Neural cell (in vitro differentiated cells): ENCODE results near the gene NDRG2. TPM values are rescaled to one million over a fixed set of nuclear protein-coding genes. Genes with fewer than 3 reads are reported as not detected.

ENCODE experiments used
- H2AFZ ChIP-seq: fragments of 200-600, 300-800 bp; sonication (generic), shearing (Covaris generic); 2 replicates; pipeline ENCODE4 v1.6.0; 2014; ENCODE audit warnings: low read depth, mild to moderate bottlenecking, antibody characterized with exemption, low read length, moderate library complexity
- H3F3A ChIP-seq: fragments of 200-600 bp; shearing (Covaris generic); 2 replicates; pipeline ENCODE4 v1.6.1; 2016; ENCODE audit warnings: mild to moderate bottlenecking, moderate library complexity, mixed read lengths, antibody characterized with exemption, low read length; ENCODE audit not compliant: insufficient read depth, poor library complexity, severe bottlenecking
- H3K27ac ChIP-seq: fragments of 200-600, 300-800 bp; sonication (generic), shearing (Covaris generic); 2 replicates; pipeline ENCODE4 v1.5.1; 2014; ENCODE audit warnings: mild to moderate bottlenecking, low read length, moderate library complexity
- H3K27me3 ChIP-seq: fragments of 300-800, 200-600 bp; sonication (generic), shearing (Covaris generic); 2 replicates; pipeline ENCODE4 v1.6.0; 2014; ENCODE audit warnings: mild to moderate bottlenecking, low read depth, low read length, moderate library complexity; ENCODE audit not compliant: insufficient read depth
- H3K36me3 ChIP-seq: fragments of 300-800, 200-600 bp; sonication (generic), shearing (Covaris generic); 2 replicates; pipeline ENCODE4 v1.5.1; 2014; ENCODE audit warnings: mild to moderate bottlenecking, antibody characterized with exemption, low read length, moderate library complexity; ENCODE audit not compliant: insufficient read depth
- H3K4me2 ChIP-seq: fragments of 300-800, 200-600 bp; sonication (generic), shearing (Covaris generic); 2 replicates; pipeline ENCODE4 v1.6.0; 2014; ENCODE audit warnings: mild to moderate bottlenecking, low read length
- H3K4me3 ChIP-seq: fragments of 300-800, 200-600 bp; sonication (generic), shearing (Covaris generic); 2 replicates; pipeline ENCODE4 v1.5.1; 2014; ENCODE audit warnings: mild to moderate bottlenecking, low read length, moderate library complexity
- H3K79me2 ChIP-seq: fragments of 200-600 bp; shearing (Covaris generic); replicated peaks from 2 replicates; pipeline ENCODE4 v1.6.0; 2014; ENCODE audit warnings: mild to moderate bottlenecking, low read length, moderate library complexity; ENCODE audit not compliant: insufficient read depth
- H3K9ac ChIP-seq: fragments of 300-800, 200-600 bp; sonication (generic), shearing (Covaris generic); 2 replicates; pipeline ENCODE4 v1.6.1; 2016; ENCODE audit warnings: mild to moderate bottlenecking, low read length, mixed read lengths
- H3K9me2 ChIP-seq: fragments of 200-600 bp; shearing (Covaris generic); 2 replicates; pipeline ENCODE4 v1.6.1; 2016; ENCODE audit warnings: mild to moderate bottlenecking, low read length, mixed read lengths; ENCODE audit not compliant: insufficient read depth
- H3K9me3 ChIP-seq: fragments of 200-600, 300-800 bp; sonication (generic), shearing (Covaris generic); 2 replicates; pipeline ENCODE4 v1.6.1; 2016; ENCODE audit warnings: mild to moderate bottlenecking, mixed run types, low read length, moderate library complexity, mixed read lengths
- H4K20me1 ChIP-seq: fragments of 200-600 bp; shearing (Covaris generic); 2 replicates; pipeline ENCODE4 v1.6.1; 2016; ENCODE audit warnings: mild to moderate bottlenecking, mixed run types; ENCODE audit not compliant: insufficient read depth
- EP300 ChIP-seq: fragments of 450-650 bp; conservative IDR thresholded peaks from 2 replicates; pipeline ENCODE4 v1.6.1; 2014; ENCODE audit warnings: antibody characterized with exemption, mild to moderate bottlenecking, moderate library complexity; ENCODE audit not compliant: poor library complexity, severe bottlenecking
- EZH2 ChIP-seq: fragments of 200-600, 300-800 bp; shearing (Covaris generic), sonication (generic); IDR thresholded peaks from 2 replicates; pipeline ENCODE4 v1.6.1; 2014; ENCODE audit warnings: antibody characterized with exemption, low read length, borderline replicate concordance, mild to moderate bottlenecking; ENCODE audit not compliant: insufficient read depth, poor library complexity, severe bottlenecking
- MXI1 ChIP-seq: fragments of 450-650 bp; conservative IDR thresholded peaks from 2 replicates; pipeline ENCODE4 v1.6.1; 2014; ENCODE audit warnings: antibody characterized with exemption, mild to moderate bottlenecking; ENCODE audit not compliant: poor library complexity, severe bottlenecking
- POLR2AphosphoS5 ChIP-seq: IDR thresholded peaks from 2 replicates; pipeline ENCODE4 v1.6.1; 2012
- RAD21 ChIP-seq: fragments of 450-650 bp; conservative IDR thresholded peaks from 2 replicates; pipeline ENCODE4 v1.6.1; 2014; ENCODE audit warnings: antibody characterized with exemption, mild to moderate bottlenecking, moderate library complexity
- SMC3 ChIP-seq: fragments of 450-650 bp; conservative IDR thresholded peaks from 2 replicates; pipeline ENCODE4 v1.6.1; 2014; ENCODE audit warnings: antibody characterized with exemption, mild to moderate bottlenecking, moderate library complexity; ENCODE audit not compliant: poor library complexity
- TAF1 ChIP-seq: IDR thresholded peaks from 2 replicates; pipeline ENCODE4 v1.6.1; 2012; ENCODE audit warnings: low read depth
- polyA plus RNA-seq: library from polyadenylated mRNA; depleted of rRNA; stranded (reverse); fragments of >200 nt; gene quantifications from 2 replicates; pipeline ENCODE4 v1.2.3, GENCODE V29; 2014
- TF ChIP-seq, protein P1 (sequence below): fragments of 450-650 bp; IDR thresholded peaks from 2 replicates; pipeline ENCODE4 v1.5.1; 2014; ENCODE audit warnings: antibody characterized with exemption, mild to moderate bottlenecking, moderate library complexity; ENCODE audit not compliant: poor library complexity, severe bottlenecking
- TF ChIP-seq, protein P2 (sequence below): IDR thresholded peaks from 2 replicates; pipeline ENCODE4 v1.6.1; 2012; ENCODE audit warnings: borderline replicate concordance

The NDRG2 gene
- polyA plus RNA-seq, 1 donor from 2014 or later: 43.3 TPM

DNA sequence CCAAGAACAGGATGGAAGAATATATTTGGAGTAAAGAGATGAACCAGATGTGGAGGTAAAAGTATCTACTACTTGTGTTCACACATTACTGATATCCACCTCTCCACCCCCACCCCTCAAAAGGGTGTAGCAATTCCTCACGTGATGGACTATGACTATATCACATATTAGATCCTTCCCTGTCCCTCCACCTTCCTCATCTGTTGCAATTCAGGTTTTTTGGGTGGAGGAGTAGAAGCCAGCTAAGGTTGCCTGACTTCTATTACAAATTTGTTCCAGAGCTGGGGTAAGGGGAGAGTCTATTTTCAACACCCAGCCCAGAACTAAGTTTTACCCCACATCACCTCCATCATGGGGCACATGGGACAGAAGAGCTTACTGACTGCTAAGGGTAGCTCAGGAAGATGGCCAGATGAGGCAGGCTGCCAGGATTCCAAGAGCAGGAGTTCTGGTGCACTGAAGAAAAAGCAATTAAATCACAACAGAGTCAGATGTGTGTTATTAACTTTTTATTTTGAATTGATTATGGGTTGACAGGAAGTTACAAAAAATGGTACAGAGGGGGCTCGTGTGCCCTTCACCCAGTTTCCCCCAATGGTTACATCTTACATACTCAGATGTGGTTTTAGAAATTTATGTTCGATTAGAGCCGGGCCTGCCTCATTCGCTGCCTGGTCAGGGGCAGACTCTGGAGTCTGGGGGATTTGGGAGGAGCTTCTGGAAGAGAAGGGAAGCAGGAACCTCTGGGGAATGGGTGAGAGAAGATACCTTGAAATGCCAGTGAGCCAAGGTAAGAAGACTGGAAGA is 7.7 kb upstream of the NDRG2 start:
- no peak for TF ChIP-seq EZH2
- TF ChIP-seq TAF1: no peak
- TF ChIP-seq MXI1: no peak
- TF ChIP-seq, protein P1, sequence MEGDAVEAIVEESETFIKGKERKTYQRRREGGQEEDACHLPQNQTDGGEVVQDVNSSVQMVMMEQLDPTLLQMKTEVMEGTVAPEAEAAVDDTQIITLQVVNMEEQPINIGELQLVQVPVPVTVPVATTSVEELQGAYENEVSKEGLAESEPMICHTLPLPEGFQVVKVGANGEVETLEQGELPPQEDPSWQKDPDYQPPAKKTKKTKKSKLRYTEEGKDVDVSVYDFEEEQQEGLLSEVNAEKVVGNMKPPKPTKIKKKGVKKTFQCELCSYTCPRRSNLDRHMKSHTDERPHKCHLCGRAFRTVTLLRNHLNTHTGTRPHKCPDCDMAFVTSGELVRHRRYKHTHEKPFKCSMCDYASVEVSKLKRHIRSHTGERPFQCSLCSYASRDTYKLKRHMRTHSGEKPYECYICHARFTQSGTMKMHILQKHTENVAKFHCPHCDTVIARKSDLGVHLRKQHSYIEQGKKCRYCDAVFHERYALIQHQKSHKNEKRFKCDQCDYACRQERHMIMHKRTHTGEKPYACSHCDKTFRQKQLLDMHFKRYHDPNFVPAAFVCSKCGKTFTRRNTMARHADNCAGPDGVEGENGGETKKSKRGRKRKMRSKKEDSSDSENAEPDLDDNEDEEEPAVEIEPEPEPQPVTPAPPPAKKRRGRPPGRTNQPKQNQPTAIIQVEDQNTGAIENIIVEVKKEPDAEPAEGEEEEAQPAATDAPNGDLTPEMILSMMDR: no peak
- TF ChIP-seq RAD21: no peak
- no peak for TF ChIP-seq EP300
- TF ChIP-seq SMC3: no peak
- TF ChIP-seq, protein P2, sequence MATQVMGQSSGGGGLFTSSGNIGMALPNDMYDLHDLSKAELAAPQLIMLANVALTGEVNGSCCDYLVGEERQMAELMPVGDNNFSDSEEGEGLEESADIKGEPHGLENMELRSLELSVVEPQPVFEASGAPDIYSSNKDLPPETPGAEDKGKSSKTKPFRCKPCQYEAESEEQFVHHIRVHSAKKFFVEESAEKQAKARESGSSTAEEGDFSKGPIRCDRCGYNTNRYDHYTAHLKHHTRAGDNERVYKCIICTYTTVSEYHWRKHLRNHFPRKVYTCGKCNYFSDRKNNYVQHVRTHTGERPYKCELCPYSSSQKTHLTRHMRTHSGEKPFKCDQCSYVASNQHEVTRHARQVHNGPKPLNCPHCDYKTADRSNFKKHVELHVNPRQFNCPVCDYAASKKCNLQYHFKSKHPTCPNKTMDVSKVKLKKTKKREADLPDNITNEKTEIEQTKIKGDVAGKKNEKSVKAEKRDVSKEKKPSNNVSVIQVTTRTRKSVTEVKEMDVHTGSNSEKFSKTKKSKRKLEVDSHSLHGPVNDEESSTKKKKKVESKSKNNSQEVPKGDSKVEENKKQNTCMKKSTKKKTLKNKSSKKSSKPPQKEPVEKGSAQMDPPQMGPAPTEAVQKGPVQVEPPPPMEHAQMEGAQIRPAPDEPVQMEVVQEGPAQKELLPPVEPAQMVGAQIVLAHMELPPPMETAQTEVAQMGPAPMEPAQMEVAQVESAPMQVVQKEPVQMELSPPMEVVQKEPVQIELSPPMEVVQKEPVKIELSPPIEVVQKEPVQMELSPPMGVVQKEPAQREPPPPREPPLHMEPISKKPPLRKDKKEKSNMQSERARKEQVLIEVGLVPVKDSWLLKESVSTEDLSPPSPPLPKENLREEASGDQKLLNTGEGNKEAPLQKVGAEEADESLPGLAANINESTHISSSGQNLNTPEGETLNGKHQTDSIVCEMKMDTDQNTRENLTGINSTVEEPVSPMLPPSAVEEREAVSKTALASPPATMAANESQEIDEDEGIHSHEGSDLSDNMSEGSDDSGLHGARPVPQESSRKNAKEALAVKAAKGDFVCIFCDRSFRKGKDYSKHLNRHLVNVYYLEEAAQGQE: no peak
- no peak for TF ChIP-seq POLR2AphosphoS5
- no peaks in the 10 kb centered on the region for H3K27me3 ChIP-seq
- no peak overlapping the region for H3K9ac ChIP-seq
- H3K27ac ChIP-seq: no peak overlapping the region
- no peaks in the 10 kb centered on the region for H3K9me3 ChIP-seq
- no peak overlapping the region for H3K4me2 ChIP-seq
- no peak overlapping the region for H3K4me3 ChIP-seq
- no peaks in the 10 kb centered on the region for H3K79me2 ChIP-seq
- no peaks in the 10 kb centered on the region for H3K9me2 ChIP-seq
- no peaks in the 10 kb centered on the region for H3K36me3 ChIP-seq
- no peak overlapping the region for H2AFZ ChIP-seq
- H3F3A ChIP-seq: no peaks in the 10 kb centered on the region
- no peaks in the 10 kb centered on the region for H4K20me1 ChIP-seq

DNA sequence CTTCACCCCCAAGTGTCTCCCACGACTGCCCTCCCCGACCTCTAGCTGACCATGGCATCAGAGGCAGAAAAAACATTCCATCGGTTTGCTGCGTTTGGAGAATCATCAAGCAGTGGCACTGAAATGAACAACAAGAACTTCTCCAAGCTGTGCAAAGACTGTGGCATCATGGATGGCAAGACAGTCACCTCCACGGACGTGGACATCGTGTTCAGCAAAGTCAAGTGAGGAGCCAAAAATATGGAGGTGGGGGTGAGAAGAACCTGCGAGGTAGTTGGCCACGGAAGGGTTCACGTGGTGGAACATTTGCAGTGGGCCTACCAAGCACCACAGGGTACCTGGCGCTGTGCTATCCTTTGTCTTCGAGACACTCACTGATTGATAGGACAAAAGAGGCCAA is 5.7 kb upstream of the NDRG2 start:
- Histone ChIP-seq H3K36me3 (no peaks in the 10 kb centered on the region), H3F3A (no peaks in the 10 kb centered on the region), H4K20me1 (no peaks in the 10 kb centered on the region), H2AFZ (no peak overlapping the region), H3K79me2 (no peaks in the 10 kb centered on the region), H3K9me2 (no peaks in the 10 kb centered on the region), H3K9ac (no peak overlapping the region), H3K27ac (no peak overlapping the region), H3K27me3 (no peaks in the 10 kb centered on the region), H3K4me2 (no peak overlapping the region), H3K4me3 (no peak overlapping the region), H3K9me3 (no peaks in the 10 kb centered on the region)
- TF ChIP-seq SMC3 (no peak), POLR2AphosphoS5 (no peak)
